ENCODE data around the gene CDC16.

DNA sequence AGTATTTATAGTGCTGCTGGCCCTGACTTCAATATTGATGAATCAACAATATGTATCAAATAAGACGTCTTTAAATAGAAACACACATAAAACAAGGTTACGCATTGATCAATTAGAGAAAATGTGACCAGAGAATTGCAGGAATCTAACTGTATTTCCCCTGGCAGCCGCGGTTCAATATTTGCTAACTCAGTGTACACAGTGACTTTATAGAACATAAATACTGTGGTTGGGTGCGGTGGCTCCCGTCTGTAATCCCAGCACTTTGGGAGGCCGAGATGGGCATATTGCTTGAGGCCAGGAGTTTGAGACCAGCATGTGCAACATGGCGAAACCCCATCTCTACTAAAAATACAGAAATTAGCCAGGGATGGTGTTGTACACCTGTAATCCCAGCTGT, 23.9 kb downstream of the CDC16 start:
- TF ChIP-seq POLR2AphosphoS5 (IDR thresholded peaks at IDR 0.05) = no peak
- TF ChIP-seq, protein P1, sequence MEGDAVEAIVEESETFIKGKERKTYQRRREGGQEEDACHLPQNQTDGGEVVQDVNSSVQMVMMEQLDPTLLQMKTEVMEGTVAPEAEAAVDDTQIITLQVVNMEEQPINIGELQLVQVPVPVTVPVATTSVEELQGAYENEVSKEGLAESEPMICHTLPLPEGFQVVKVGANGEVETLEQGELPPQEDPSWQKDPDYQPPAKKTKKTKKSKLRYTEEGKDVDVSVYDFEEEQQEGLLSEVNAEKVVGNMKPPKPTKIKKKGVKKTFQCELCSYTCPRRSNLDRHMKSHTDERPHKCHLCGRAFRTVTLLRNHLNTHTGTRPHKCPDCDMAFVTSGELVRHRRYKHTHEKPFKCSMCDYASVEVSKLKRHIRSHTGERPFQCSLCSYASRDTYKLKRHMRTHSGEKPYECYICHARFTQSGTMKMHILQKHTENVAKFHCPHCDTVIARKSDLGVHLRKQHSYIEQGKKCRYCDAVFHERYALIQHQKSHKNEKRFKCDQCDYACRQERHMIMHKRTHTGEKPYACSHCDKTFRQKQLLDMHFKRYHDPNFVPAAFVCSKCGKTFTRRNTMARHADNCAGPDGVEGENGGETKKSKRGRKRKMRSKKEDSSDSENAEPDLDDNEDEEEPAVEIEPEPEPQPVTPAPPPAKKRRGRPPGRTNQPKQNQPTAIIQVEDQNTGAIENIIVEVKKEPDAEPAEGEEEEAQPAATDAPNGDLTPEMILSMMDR (IDR thresholded peaks at IDR 0.05) = no peak
- TF ChIP-seq POLR2A (IDR thresholded peaks at IDR 0.05) = no peak
- no peak for TF ChIP-seq EP300 (IDR thresholded peaks at IDR 0.05)

Data from gastroesophageal sphincter (tissue), 3 donors.